GM19023 (cell line): ENCODE data around the gene PLXNB2.
"Not testable (repeated sequence)": the region's sequence is repeated elsewhere in the genome, so short reads cannot be mapped to it uniquely, and the experiment has no call there.

Experiments used
- ATAC-seq: cut with Tn5 transposase; IDR thresholded peaks from one replicate; pipeline ENCODE4 v1.9.1; 2021; ENCODE audit warnings: mild to moderate bottlenecking, moderate library complexity; ENCODE audit not compliant: unreplicated experiment

Gene PLXNB2

DNA sequence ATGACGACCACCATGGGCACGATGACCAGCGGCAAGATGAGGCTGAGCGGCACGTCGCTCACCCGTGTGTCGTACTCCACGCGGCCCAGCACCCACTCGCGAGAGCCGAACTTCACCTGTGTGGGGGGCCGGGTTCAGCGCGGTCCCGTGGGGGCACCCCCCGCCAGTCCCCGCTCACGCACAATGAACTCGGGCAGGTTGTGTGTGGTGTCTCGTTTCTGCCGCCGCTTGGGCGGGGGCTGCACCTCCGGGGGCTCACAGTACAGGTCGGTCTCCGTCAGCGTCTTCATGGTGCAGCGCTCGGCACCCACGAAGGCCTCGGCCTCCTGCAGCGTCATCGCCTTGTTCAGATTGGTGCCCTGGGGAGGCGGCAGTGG lies 26.1 kb downstream of the PLXNB2 start:
- ATAC-seq: no peak

DNA sequence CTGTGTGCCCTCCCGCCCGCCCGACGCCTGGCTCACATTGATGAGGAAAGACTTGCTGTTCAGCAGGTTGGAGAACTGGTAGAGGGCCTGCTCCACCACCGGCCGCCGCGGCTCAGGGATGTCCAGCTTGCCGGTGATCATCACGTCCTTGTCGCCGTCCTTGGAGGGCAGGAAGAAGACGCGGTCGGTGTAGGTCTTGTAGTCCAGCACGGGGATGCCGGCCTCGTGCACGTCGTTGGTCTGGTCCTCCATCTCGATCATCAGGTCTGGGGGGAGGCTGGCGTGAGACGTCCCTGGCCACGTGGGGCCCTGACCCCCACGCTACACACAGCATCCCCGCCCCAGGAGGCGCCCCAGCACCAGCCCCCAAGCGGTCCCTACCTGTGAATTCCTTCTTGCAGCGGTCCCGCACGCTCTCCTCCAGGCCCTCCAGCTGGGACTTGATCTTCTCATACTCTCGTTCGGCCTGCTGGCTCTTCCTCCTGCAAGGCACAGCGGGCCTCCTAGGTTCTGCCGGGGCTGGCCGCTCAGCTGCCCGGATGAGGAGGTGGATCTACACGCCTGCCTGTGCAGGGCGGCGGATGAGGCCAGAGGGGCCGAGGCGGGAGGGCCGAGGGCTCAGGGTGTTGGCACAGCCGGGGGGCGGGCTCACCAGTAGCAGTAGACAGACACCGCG lies 26.6 kb downstream of the PLXNB2 start:
- ATAC-seq: no peak

DNA sequence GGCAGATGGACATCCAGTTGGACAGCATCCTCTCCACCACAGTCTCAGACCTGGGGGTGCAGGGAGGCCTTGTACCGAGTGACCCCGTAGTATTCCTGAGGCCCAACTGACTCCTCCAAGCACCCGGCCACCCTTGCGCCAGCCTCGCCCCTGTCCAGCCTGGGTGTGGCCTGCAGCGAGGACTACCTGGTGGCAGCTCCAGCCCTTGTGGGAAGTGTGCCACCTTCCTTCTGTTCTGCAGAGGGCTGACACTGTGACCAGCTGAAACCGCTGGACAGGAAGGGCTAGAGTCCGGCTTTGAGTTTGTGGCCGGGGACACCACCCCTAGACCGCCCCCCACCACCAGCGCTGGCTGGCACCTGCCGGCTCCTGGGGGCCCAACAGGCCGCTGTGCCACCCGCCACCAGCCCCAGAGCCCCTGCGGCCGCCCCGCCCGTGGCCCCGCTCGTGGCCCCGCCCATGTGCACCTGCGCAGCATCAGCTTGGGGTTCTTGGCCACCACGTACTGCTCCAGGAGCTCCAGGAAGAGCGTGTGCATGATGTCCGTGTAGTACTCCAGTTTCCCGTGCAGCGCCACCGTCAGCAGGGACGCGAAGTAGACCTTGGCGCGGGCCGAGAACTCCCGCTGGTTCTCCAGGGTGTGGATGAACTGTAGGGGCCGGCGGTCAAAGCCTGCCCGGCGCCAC lies 27.3 kb downstream of the PLXNB2 start:
- no peak for ATAC-seq

DNA sequence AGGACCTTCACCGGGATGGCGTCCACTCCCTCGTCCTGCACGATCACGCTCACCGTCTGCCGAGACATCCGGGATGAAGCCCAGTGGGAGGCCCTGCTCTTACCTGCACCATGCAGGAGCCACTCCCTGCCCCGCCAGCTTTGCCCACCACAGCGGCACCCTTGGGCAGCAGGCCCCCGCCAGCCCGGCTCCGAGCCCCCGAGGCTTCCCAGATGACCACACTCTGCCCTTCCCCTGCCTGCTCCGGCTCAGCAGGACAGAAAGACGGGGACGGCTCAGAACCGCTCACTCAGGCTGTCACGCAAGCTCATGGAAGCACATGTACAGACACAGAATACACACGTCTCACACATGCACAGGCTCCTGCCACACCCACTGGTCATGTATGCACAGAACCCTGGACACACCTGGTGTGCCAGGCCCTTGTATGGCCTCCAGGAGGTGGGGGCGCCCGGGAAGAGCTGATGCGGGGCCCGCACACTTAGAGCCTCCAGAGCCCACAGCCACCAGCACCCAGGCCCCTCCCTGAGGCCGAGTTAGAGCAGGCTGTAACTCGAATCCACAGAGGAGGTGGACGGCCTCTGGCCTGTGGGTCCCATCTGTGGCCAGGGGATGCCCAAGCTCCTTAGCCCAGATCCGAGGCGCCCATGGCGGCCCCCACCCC lies 28.4 kb downstream of the PLXNB2 start:
- no peak for ATAC-seq

DNA sequence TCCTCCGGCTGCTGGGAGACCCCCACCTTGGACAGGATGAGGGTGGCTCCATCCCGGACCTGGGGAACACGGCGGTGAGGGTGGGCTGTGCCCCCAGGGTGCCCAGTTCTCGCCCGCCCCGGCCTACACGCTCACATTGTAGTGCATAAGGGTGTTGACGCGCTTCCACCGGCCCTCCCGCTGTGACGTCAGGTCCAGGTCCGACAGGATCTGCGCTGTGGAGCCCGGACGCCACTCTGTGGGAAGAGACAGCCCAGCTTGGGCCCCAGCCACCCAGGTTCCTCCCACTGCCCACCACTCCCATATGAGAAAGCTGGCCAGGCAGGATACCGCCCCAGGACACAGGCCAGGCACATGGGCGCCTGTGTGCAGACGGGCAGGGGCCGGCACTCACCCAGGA lies 29.0 kb downstream of the PLXNB2 start:
- ATAC-seq: no peak

GRCh38 chr22:50277761-50278160 lies 29.7 kb downstream of the PLXNB2 start:
- no peak for ATAC-seq

- ATAC-seq: peak; percentile 76
These were observed 31.3 kb downstream of the PLXNB2 start for GRCh38 chr22:50276143-50276542.

- no peak for ATAC-seq
These were observed 32.0 kb downstream of the PLXNB2 start for GRCh38 chr22:50275181-50276055.

- ATAC-seq: no peak
These were observed 32.7 kb downstream of the PLXNB2 start for GRCh38 chr22:50274771-50275170.

GRCh38 chr22:50274311-50274710 lies 33.1 kb downstream of the PLXNB2 start:
- ATAC-seq: no peak

GRCh38 chr22:50273781-50274180 lies 33.7 kb downstream of the PLXNB2 start:
- ATAC-seq: not testable (repeated sequence)

- not testable (repeated sequence) for ATAC-seq
These were observed 34.1 kb downstream of the PLXNB2 start for GRCh38 chr22:50273352-50273751.

GRCh38 chr22:50272044-50272802 lies 35.2 kb downstream of the PLXNB2 start:
- no peak for ATAC-seq

GRCh38 chr22:50271519-50271970 lies 35.9 kb downstream of the PLXNB2 start:
- ATAC-seq: no peak

GRCh38 chr22:50270666-50271394 lies 36.6 kb downstream of the PLXNB2 start:
- ATAC-seq: no peak

- ATAC-seq: no peak
These were observed 37.3 kb downstream of the PLXNB2 start, which contains the start of gene MAPK11 for GRCh38 chr22:50269970-50270665. TSS of gene MAPK11 (minus strand) at chr22:50270380. CDS start at chr22:50270292, 88 bp downstream.

- ATAC-seq: no peak
These were observed 37.9 kb downstream of the PLXNB2 start for GRCh38 chr22:50269573-50269969.

GRCh38 chr22:50268655-50269113 lies 38.8 kb downstream of the PLXNB2 start:
- ATAC-seq: no peak
